Measurements from ENCODE around the gene MAJIN.

The MAJIN gene

GRCh38 chr11:64999478-64999877 lies 27.6 kb upstream of the MAJIN start:
- no peak for DNase-seq (ENCODE audit: low read depth)
- no peak for TF ChIP-seq CTCF (conservative IDR thresholded peaks at IDR 0.05; ENCODE audit: low read depth, low read length)
- no peak overlapping the region for H3K4me3 ChIP-seq (ENCODE audit: low read length)

GRCh38 chr11:64998690-64999431 lies 27.0 kb upstream of the MAJIN start:
- TF ChIP-seq CTCF (conservative IDR thresholded peaks at IDR 0.05; ENCODE audit: low read depth, low read length) = no peak
- no peak for DNase-seq (ENCODE audit: low read depth)
- no peak overlapping the region for H3K4me3 ChIP-seq (ENCODE audit: low read length)

GRCh38 chr11:64998141-64998540 lies 26.2 kb upstream of the MAJIN start:
- no peak for DNase-seq (ENCODE audit: low read depth)
- no peak for TF ChIP-seq CTCF (conservative IDR thresholded peaks at IDR 0.05; ENCODE audit: low read depth, low read length)
- H3K4me3 ChIP-seq (ENCODE audit: low read length) = no peak overlapping the region

GRCh38 chr11:64996710-64997380 lies 24.9 kb upstream of the MAJIN start, which contains the start of gene BATF2:
Gene BATF2, minus strand, starts transcription at chr11:64996971. Its CDS starts 57 bp downstream, at chr11:64996914.
- no peak for DNase-seq (ENCODE audit: low read depth)
- H3K4me3 ChIP-seq (ENCODE audit: low read length) = no peak within 1 kb of the TSS
- peak; percentile 64 for TF ChIP-seq CTCF (conservative IDR thresholded peaks at IDR 0.05; ENCODE audit: low read depth, low read length)

- no peak overlapping the region for H3K4me3 ChIP-seq (ENCODE audit: low read length)
- no peak for TF ChIP-seq CTCF (conservative IDR thresholded peaks at IDR 0.05; ENCODE audit: low read depth, low read length)
- DNase-seq (ENCODE audit: low read depth) = no peak
Observed at GRCh38 chr11:64996327-64996709, 24.4 kb upstream of the MAJIN start.

- no peak for TF ChIP-seq CTCF (conservative IDR thresholded peaks at IDR 0.05; ENCODE audit: low read depth, low read length)
- no peak for DNase-seq (ENCODE audit: low read depth)
- no peak overlapping the region for H3K4me3 ChIP-seq (ENCODE audit: low read length)
Observed at GRCh38 chr11:64994318-64994717, 22.4 kb upstream of the MAJIN start.
